Measurements from ENCODE around the gene ACLY.

ACLY gene

GRCh38 chr17:41835800-41836549 is 82.8 kb downstream of the ACLY start, which contains the start of gene NT5C3B:
Gene NT5C3B, minus strand, starts transcription at chr17:41836232. Its CDS starts 39 bp downstream, at chr17:41836193.
- Histone ChIP-seq H3K4me3 (ENCODE audit: low read depth, low read length) (peak within 1 kb of the TSS; percentile 95), H3K36me3 (ENCODE audit: control insufficient read depth in 2 of 2, insufficient read depth in 1 of 2, low read length in 2 of 2) (peaks cover 36 to 37% of the 10 kb centered on the region in 2 experiments), H3K4me1 (ENCODE audit: control insufficient read depth, insufficient read depth, low read length) (peaks cover 4% of the 10 kb centered on the region), H3K9me3 (ENCODE audit: control insufficient read depth, insufficient read depth, low read depth, low read length) (no peaks in the 10 kb centered on the region), H3K27ac (ENCODE audit: extremely low read depth, low read depth, low read length) (peak within 1 kb of the TSS; percentile 87)
- ChIA-PET CTCF (interaction anchor here (0.6 to 1.5 kb wide), 4 partner anchors 17 to 1418 kb away, joined by 3 to 6 read pairs (median 4); partner anchors contain the start of genes JUP and TOP2A), POLR2A (interaction anchor here (0.6 to 2.8 kb wide), 7 partner anchors 13 to 181 kb away, joined by 4 to 25 read pairs (median 5); partner anchors contain the start of genes ACLY, DNAJC7, FKBP10 and KLHL11)
- no peak for TF ChIP-seq ZBTB49 (tag by site-specific recombination; IDR thresholded peaks at IDR 0.05; ENCODE audit: low read depth)
- TF ChIP-seq ZNF223 (tag by site-specific recombination; IDR thresholded peaks at IDR 0.05), result no peak
- TF ChIP-seq ZNF777 (tag by site-specific recombination; IDR thresholded peaks at IDR 0.05; ENCODE audit: borderline replicate concordance), result no peak
- TF ChIP-seq ZFP37 (tag by site-specific recombination; IDR thresholded peaks at IDR 0.05), result no peak
- no peak for TF ChIP-seq KLF8 (tag by site-specific recombination; IDR thresholded peaks at IDR 0.05)
- peak; percentile 53 for TF ChIP-seq ZBTB8A (tag by site-specific recombination; IDR thresholded peaks at IDR 0.05)
- TF ChIP-seq SP3 (tag by site-specific recombination; IDR thresholded peaks at IDR 0.05), result no peak
- TF ChIP-seq ZNF785 (tag by site-specific recombination; IDR thresholded peaks at IDR 0.05), result no peak
- no peak for TF ChIP-seq ZFP3 (tag by site-specific recombination; IDR thresholded peaks at IDR 0.05; ENCODE audit: low read depth)
- no peak for TF ChIP-seq ZNF416 (tag by site-specific recombination; IDR thresholded peaks at IDR 0.05)
- TF ChIP-seq ZNF24 (tag by site-specific recombination; IDR thresholded peaks at IDR 0.05), result no peak
- no peak for TF ChIP-seq ZNF473 (tag by site-specific recombination; IDR thresholded peaks at IDR 0.05)
- peak; percentile 41; the same call in 1 of the 2 replicates for TF ChIP-seq ZSCAN30 (tag by site-specific recombination; IDR thresholded peaks at IDR 0.05)
- TF ChIP-seq GFI1B (tag by site-specific recombination; IDR thresholded peaks at IDR 0.05), result no peak
- peak; percentile 55 for TF ChIP-seq SCRT2 (tag by site-specific recombination; IDR thresholded peaks at IDR 0.05)
- TF ChIP-seq ZNF529 (tag by site-specific recombination; IDR thresholded peaks at IDR 0.05; ENCODE audit: insufficient replicate concordance), result no peak
- TF ChIP-seq, protein P1, sequence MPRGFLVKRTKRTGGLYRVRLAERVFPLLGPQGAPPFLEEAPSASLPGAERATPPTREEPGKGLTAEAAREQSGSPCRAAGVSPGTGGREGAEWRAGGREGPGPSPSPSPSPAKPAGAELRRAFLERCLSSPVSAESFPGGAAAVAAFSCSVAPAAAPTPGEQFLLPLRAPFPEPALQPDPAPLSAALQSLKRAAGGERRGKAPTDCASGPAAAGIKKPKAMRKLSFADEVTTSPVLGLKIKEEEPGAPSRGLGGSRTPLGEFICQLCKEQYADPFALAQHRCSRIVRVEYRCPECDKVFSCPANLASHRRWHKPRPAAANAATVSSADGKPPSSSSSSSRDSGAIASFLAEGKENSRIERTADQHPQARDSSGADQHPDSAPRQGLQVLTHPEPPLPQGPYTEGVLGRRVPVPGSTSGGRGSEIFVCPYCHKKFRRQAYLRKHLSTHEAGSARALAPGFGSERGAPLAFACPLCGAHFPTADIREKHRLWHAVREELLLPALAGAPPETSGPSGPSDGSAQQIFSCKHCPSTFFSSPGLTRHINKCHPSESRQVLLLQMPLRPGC (tag by site-specific recombination; IDR thresholded peaks at IDR 0.05), result no peak
- TF ChIP-seq EGR2 (tag by site-specific recombination; IDR thresholded peaks at IDR 0.05; ENCODE audit: low read depth), result peak; percentile 85
- no peak for TF ChIP-seq ZNF175 (tag by site-specific recombination; IDR thresholded peaks at IDR 0.05)
- TF ChIP-seq ZNF133 (tag by site-specific recombination; IDR thresholded peaks at IDR 0.05), result no peak
- TF ChIP-seq, protein P2, sequence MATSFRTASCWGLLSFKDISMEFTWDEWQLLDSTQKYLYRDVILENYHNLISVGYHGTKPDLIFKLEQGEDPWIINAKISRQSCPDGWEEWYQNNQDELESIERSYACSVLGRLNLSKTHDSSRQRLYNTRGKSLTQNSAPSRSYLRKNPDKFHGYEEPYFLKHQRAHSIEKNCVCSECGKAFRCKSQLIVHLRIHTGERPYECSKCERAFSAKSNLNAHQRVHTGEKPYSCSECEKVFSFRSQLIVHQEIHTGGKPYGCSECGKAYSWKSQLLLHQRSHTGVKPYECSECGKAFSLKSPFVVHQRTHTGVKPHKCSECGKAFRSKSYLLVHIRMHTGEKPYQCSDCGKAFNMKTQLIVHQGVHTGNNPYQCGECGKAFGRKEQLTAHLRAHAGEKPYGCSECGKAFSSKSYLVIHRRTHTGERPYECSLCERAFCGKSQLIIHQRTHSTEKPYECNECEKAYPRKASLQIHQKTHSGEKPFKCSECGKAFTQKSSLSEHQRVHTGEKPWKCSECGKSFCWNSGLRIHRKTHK (tag by site-specific recombination; IDR thresholded peaks at IDR 0.05), result no peak
- no peak for TF ChIP-seq ZNF324 (tag by site-specific recombination; IDR thresholded peaks at IDR 0.05)
- TF ChIP-seq MZF1 (tag by site-specific recombination; IDR thresholded peaks at IDR 0.05; ENCODE audit: borderline replicate concordance), result no peak
- peak; percentile 15; the same call in 1 of the 2 replicates for TF ChIP-seq ZNF335 (tag by site-specific recombination; conservative IDR thresholded peaks at IDR 0.05)
- no peak for TF ChIP-seq ZNF239 (tag by site-specific recombination; IDR thresholded peaks at IDR 0.05)
- no peak for TF ChIP-seq ZSCAN16 (tag by site-specific recombination; IDR thresholded peaks at IDR 0.05)
- TF ChIP-seq IKZF3 (tag by site-specific recombination; IDR thresholded peaks at IDR 0.05), result peak; percentile 7; the same call in 1 of the 2 replicates
- TF ChIP-seq ZNF596 (tag by site-specific recombination; IDR thresholded peaks at IDR 0.05), result no peak
- TF ChIP-seq ZNF391 (tag by site-specific recombination; IDR thresholded peaks at IDR 0.05; ENCODE audit: borderline replicate concordance, low read depth), result no peak
- TF ChIP-seq, protein P3, sequence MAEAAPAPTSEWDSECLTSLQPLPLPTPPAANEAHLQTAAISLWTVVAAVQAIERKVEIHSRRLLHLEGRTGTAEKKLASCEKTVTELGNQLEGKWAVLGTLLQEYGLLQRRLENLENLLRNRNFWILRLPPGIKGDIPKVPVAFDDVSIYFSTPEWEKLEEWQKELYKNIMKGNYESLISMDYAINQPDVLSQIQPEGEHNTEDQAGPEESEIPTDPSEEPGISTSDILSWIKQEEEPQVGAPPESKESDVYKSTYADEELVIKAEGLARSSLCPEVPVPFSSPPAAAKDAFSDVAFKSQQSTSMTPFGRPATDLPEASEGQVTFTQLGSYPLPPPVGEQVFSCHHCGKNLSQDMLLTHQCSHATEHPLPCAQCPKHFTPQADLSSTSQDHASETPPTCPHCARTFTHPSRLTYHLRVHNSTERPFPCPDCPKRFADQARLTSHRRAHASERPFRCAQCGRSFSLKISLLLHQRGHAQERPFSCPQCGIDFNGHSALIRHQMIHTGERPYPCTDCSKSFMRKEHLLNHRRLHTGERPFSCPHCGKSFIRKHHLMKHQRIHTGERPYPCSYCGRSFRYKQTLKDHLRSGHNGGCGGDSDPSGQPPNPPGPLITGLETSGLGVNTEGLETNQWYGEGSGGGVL (tag by site-specific recombination; IDR thresholded peaks at IDR 0.05), result peak; percentile 33; the same call in 1 of the 2 replicates

Data from HEK293 (cell line).